Measurements from ENCODE around the gene SAFB. TPM values are rescaled to one million over a fixed set of nuclear protein-coding genes. Genes with fewer than 3 reads are reported as not detected.

SAFB gene
- total RNA-seq, 1 experiment from 2014 or later, result 171 TPM

- Histone ChIP-seq H3K4me3 (ENCODE audit: low read depth, low read length, poor library complexity, severe bottlenecking) (no peak overlapping the region), H3K27ac (ENCODE audit: low read depth, low read length, poor library complexity, severe bottlenecking) (no peak overlapping the region), H3K9me3 (ENCODE audit: low read depth, low read length, poor library complexity, severe bottlenecking) (no peaks in the 10 kb centered on the region), H3K36me3 (ENCODE audit: insufficient read depth, low read length, poor library complexity, severe bottlenecking) (peaks cover 62% of the 10 kb centered on the region), H3K4me1 (ENCODE audit: insufficient read depth, low read length, poor library complexity, severe bottlenecking) (no peaks in the 10 kb centered on the region), H3K27me3 (replicated peaks; ENCODE audit: insufficient read depth, low read depth, low read length, poor library complexity) (no peaks in the 10 kb centered on the region)
- ChIA-PET CTCF (no interaction called here), POLR2A (ENCODE audit: low non-redundant PET) (no interaction called here)
- no peak for DNase-seq (ENCODE audit: low spot score)
- BruUV-seq (replicated peaks), result no TSS peak
- TF ChIP-seq EZH2 (IDR thresholded peaks at IDR 0.05; ENCODE audit: borderline replicate concordance, low read depth, low read length, poor library complexity, severe bottlenecking) (no peak), CTCF (conservative IDR thresholded peaks at IDR 0.05; ENCODE audit: low read depth, low read length) (no peak)
- intact Hi-C loops (cut with micrococcal nuclease; ENCODE audit: unreplicated experiment), result no loop called here
Observed at GRCh38 chr19:5703819-5704818, 81.2 kb downstream of the SAFB start.

DNA sequence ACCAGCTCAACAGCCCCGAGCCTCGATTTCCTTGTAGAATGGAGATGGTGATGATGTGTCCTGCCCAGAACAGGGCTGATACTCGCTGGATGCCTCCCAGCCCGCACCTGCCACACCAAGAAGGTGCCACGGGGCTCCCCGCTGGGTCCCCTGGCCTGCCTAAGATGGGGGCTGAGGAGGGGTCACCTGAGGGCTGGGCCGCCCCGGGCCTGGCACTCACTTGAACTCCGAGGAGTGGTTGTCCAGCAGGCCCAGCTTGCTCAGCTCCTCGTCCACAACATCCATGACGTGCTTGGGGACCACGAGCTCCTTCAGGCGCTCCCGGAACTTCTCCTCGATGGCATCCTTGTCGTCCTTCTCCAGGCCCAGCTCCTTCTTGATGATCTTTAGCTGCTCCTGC lies 82.7 kb downstream of the SAFB start:
- H3K27me3 ChIP-seq (replicated peaks; ENCODE audit: insufficient read depth, low read depth, low read length, poor library complexity), result no peaks in the 10 kb centered on the region
- CTCF ChIA-PET, result no interaction called here
- no peak overlapping the region for H3K4me3 ChIP-seq (ENCODE audit: low read depth, low read length, poor library complexity, severe bottlenecking)
- H3K36me3 ChIP-seq (ENCODE audit: insufficient read depth, low read length, poor library complexity, severe bottlenecking), result peaks cover 59% of the 10 kb centered on the region
- H3K27ac ChIP-seq (ENCODE audit: low read depth, low read length, poor library complexity, severe bottlenecking), result no peak overlapping the region
- POLR2A ChIA-PET (ENCODE audit: low non-redundant PET), result interaction anchor here (0.6 kb wide), 1 partner anchor 34 kb away, joined by 9 read pairs; no protein-coding TSS in a partner anchor
- no peak for DNase-seq (ENCODE audit: low spot score)
- TF ChIP-seq CTCF (conservative IDR thresholded peaks at IDR 0.05; ENCODE audit: low read depth, low read length) (no peak), EZH2 (IDR thresholded peaks at IDR 0.05; ENCODE audit: borderline replicate concordance, low read depth, low read length, poor library complexity, severe bottlenecking) (no peak)
- no peaks in the 10 kb centered on the region for H3K9me3 ChIP-seq (ENCODE audit: low read depth, low read length, poor library complexity, severe bottlenecking)
- H3K4me1 ChIP-seq (ENCODE audit: insufficient read depth, low read length, poor library complexity, severe bottlenecking), result no peaks in the 10 kb centered on the region
- intact Hi-C loops (cut with micrococcal nuclease; ENCODE audit: unreplicated experiment), result no loop called here
- BruUV-seq (replicated peaks), result no TSS peak

- TF ChIP-seq EZH2 (IDR thresholded peaks at IDR 0.05; ENCODE audit: borderline replicate concordance, low read depth, low read length, poor library complexity, severe bottlenecking) (no peak), CTCF (conservative IDR thresholded peaks at IDR 0.05; ENCODE audit: low read depth, low read length) (no peak)
- ChIA-PET CTCF (no interaction called here), POLR2A (ENCODE audit: low non-redundant PET) (no interaction called here)
- Histone ChIP-seq H3K4me1 (ENCODE audit: insufficient read depth, low read length, poor library complexity, severe bottlenecking) (no peaks in the 10 kb centered on the region), H3K36me3 (ENCODE audit: insufficient read depth, low read length, poor library complexity, severe bottlenecking) (peaks cover 69% of the 10 kb centered on the region), H3K27ac (ENCODE audit: low read depth, low read length, poor library complexity, severe bottlenecking) (no peak overlapping the region), H3K4me3 (ENCODE audit: low read depth, low read length, poor library complexity, severe bottlenecking) (no peak overlapping the region), H3K27me3 (replicated peaks; ENCODE audit: insufficient read depth, low read depth, low read length, poor library complexity) (no peaks in the 10 kb centered on the region), H3K9me3 (ENCODE audit: low read depth, low read length, poor library complexity, severe bottlenecking) (no peaks in the 10 kb centered on the region)
- no peak for DNase-seq (ENCODE audit: low spot score)
- intact Hi-C loops (cut with micrococcal nuclease; ENCODE audit: unreplicated experiment), result no loop called here
- no TSS peak for BruUV-seq (replicated peaks)
Observed at GRCh38 chr19:5706876-5707573, 84.1 kb downstream of the SAFB start.

Data from A673 (cell line).